ENCODE results near the gene KCTD4.
A peak's percentile ranks its signal among the peaks of the same experiment; 100 is the strongest.

Gene KCTD4

GRCh38 chr13:45205124-45205523 is 4.3 kb upstream of the KCTD4 start:
- DNase-seq (ENCODE audit: low read depth) = no peak
- TF ChIP-seq, protein P1, sequence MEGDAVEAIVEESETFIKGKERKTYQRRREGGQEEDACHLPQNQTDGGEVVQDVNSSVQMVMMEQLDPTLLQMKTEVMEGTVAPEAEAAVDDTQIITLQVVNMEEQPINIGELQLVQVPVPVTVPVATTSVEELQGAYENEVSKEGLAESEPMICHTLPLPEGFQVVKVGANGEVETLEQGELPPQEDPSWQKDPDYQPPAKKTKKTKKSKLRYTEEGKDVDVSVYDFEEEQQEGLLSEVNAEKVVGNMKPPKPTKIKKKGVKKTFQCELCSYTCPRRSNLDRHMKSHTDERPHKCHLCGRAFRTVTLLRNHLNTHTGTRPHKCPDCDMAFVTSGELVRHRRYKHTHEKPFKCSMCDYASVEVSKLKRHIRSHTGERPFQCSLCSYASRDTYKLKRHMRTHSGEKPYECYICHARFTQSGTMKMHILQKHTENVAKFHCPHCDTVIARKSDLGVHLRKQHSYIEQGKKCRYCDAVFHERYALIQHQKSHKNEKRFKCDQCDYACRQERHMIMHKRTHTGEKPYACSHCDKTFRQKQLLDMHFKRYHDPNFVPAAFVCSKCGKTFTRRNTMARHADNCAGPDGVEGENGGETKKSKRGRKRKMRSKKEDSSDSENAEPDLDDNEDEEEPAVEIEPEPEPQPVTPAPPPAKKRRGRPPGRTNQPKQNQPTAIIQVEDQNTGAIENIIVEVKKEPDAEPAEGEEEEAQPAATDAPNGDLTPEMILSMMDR (IDR thresholded peaks at IDR 0.05; ENCODE audit: insufficient read depth, low read depth, low read length, missing control alignments) = no peak
- H3K4me3 ChIP-seq (ENCODE audit: low read length) = no peak overlapping the region

- no peak overlapping the region for H3K4me3 ChIP-seq (ENCODE audit: low read length)
- TF ChIP-seq, protein P1 (IDR thresholded peaks at IDR 0.05; ENCODE audit: insufficient read depth, low read depth, low read length, missing control alignments) = no peak
- no peak for DNase-seq (ENCODE audit: low read depth)
These were observed 1.1 kb downstream of the KCTD4 start for GRCh38 chr13:45199711-45200110.

DNA sequence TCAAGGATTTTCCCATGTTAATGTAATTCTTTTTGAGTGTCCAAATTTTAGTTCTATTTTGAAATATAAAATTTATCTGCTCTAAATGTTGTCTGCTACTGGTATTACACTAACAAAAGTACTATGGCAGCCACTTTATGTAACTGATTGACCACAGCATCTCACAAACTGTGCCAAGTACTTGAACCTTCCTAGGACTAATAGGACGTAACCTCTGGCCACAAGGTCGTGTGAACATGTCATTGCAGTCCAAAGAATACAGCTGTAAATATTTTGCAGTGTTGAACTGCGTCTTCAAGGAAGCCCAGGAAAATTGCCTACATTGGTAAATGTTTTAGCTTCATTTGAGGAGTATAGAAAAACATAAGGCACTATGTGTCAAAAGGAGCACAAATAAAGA is 1.9 kb downstream of the KCTD4 start:
- TF ChIP-seq, protein P1 (IDR thresholded peaks at IDR 0.05; ENCODE audit: insufficient read depth, low read depth, low read length, missing control alignments) = no peak
- no peak overlapping the region for H3K4me3 ChIP-seq (ENCODE audit: low read length)
- no peak for DNase-seq (ENCODE audit: low read depth)

GRCh38 chr13:45198041-45198440 is 2.8 kb downstream of the KCTD4 start:
- TF ChIP-seq, protein P1 (IDR thresholded peaks at IDR 0.05; ENCODE audit: insufficient read depth, low read depth, low read length, missing control alignments) = no peak
- no peak overlapping the region for H3K4me3 ChIP-seq (ENCODE audit: low read length)
- no peak for DNase-seq (ENCODE audit: low read depth)

DNA sequence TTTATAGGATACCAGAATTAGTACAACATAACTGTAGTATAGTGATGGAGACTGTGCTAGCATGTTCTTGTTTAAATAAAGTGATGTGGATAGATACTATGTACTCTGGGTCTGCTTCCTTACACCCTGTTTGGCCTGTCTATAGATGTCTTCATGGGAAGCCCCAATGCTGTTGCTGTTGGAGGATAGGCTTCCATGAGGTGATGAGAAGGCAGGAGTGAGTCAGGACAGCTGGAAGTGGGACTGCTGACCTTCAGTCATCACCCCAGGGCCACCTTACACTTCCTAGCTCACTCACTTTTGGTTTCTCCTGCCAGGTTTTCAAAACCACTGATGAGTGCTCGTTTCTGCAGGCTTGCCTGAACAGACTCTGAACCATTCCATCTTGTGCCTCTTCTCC is 4.2 kb downstream of the KCTD4 start:
- TF ChIP-seq, protein P1 (IDR thresholded peaks at IDR 0.05; ENCODE audit: insufficient read depth, low read depth, low read length, missing control alignments) = no peak
- peak; percentile 92 for DNase-seq (ENCODE audit: low read depth)
- H3K4me3 ChIP-seq (ENCODE audit: low read length) = no peak overlapping the region

GRCh38 chr13:45196096-45196495 is 4.7 kb downstream of the KCTD4 start:
- no peak overlapping the region for H3K4me3 ChIP-seq (ENCODE audit: low read length)
- TF ChIP-seq, protein P1 (IDR thresholded peaks at IDR 0.05; ENCODE audit: insufficient read depth, low read depth, low read length, missing control alignments) = no peak
- no peak for DNase-seq (ENCODE audit: low read depth)

GRCh38 chr13:45195421-45195820 is 5.4 kb downstream of the KCTD4 start:
- TF ChIP-seq, protein P1 (IDR thresholded peaks at IDR 0.05; ENCODE audit: insufficient read depth, low read depth, low read length, missing control alignments) = no peak
- no peak for DNase-seq (ENCODE audit: low read depth)
- H3K4me3 ChIP-seq (ENCODE audit: low read length) = no peak overlapping the region
